Effector CD4-positive, alpha-beta T cell (primary cell): Measurements from ENCODE around the gene CASP9.
"Not testable (repeated sequence)": the region's sequence is repeated elsewhere in the genome, so short reads cannot be mapped to it uniquely, and the experiment has no call there.

ENCODE experiments used
- DNase-seq: peaks from one replicate; pipeline ENCODE4 v3.0.0-alpha.2; 2020

The CASP9 gene

DNA sequence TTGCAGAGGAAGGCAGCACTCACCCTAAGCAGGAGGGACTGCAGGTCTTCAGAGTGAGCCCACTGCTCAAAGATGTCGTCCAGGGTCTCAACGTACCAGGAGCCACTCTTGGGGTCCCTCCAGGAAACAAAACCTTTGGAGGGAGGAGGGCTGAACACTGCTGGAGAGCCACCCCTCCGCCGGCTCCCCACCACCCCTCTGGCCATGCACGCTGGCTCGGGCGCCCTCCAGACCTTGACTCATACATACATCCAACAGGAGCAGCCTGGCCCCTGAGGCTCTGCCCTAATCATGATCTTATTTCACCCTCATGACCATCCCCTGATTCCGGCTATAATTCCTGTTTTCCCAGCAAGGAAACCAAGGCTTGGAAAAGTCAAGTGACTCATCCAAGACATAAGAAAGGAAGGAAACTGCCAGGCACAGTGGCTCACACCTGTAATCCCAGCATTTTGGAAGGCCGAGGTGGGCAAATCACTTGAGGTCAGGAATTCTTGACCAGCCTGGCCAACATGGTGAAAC, 30.1 kb downstream of the CASP9 start:
- DNase-seq, result no peak

DNA sequence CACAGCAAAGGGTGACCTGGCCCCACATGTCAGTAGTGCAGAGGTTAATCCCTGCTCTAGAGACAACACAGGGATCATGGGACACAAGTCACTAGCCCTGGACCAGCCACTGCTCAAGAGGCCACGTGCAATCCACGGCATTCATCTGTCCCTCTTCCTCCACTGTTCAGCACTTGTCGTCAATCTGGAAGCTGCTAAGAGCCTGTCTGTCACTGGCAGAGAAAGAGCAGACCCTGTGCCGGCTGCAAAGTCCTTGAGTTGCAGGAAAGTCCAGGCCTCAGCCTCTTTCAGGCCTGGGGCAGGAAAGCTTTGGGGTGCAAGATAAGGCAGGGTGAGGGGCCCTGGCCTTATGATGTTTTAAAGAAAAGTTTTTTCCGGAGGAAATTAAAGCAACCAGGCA, 31.4 kb downstream of the CASP9 start:
- no peak for DNase-seq

DNA sequence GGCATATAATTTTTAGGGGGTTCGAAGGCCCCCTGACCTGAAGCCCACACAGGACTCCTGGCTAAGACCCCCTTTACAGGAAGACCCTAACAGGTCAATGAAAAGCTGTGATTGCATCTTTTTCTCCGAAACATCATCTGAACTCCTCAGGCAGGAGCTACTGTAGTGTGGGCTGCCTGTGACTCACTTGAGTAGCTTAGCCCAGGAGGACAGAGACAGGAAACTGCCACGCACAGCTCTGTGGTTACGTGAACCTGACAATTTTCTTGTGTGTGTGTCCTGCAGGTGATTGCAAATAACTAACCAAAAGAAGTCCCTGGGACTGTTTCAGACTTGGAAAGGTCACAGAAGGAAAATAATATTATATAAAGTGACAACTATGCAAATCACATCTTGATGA, 33.0 kb downstream of the CASP9 start:
- not testable (repeated sequence) for DNase-seq

DNA sequence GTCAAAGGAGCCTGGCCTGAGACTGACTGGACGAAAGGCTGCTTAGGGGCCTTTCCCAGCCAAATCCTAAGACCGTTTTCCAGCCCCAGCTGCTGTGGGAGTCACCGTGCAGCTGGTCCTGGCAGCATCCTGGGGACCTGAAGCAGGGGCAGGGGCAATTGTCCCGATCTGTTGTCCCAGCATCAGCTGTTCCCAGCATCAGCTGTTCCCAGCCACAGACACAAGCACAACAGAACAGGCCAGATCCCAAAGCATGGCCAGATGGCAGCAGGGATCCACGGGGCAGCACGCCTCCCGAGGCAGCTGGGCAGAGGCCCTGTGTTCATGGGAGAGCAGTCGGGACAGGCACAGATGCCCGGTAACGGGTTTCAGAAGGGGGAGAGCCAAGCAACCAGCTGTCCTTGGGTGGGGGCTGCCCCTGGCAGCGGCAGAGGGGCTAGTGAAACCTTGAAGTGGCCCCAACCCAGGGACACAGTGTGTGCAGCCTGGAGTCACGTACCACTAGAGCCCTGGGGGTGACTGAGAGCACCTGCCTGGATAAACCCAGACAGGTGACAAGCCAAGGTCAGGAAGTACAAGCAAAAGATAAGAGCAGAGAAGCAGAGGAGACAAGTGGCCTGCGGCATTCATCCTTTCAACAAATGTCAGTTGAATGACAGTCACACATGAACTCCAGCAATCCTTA, 34.8 kb downstream of the CASP9 start:
- no peak for DNase-seq

DNA sequence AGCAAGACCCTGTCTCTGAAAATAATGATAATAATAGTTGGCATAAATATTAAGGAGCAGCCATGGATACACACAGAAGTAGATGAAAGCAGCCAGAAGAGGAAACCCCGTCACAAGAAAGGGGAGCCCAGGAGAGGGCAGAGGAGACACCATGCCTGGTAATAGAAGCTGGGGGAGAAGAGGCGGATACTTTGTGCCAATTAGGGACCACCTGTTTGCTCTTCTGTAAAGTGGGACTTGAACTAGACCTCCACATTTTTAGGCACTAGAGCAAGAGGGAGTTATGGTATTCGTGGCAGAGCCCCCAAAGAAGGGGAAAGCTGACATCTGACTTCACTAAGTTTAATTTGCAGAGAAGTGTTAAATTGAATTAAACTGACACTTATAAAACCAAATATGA, 35.6 kb downstream of the CASP9 start:
- no peak for DNase-seq

DNA sequence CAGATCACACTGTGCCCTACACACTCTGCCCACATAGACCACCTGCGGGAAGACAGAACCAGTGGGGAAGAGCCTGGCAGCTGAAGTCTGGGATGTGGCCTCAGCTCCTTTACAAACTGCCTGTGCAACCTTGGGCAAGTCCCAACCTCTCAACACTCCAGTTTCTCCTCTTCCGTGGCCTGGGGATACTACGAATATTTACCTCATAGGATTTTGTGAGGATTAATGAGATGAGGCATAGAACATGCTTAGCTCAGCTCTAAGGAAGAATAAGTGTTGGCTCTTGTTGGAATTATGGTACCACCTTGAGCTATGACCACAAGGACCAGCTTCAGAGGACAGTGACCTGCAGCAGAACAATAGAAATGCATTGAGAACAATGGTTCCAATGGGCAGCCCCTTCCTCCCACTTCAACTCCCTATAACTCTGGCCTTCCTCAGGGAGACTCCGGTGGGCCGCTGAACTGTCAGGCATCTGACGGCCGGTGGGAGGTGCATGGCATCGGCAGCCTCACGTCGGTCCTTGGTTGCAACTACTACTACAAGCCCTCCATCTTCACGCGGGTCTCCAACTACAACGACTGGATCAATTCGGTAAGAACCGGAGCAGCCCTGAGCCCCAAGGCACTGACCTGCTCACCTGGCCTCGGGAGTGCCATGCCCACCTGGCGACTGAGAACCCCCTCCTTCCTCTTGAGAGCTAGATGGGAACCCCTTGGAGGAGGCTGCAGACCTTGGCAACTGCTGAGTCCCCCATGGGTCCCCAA, 37.0 kb downstream of the CASP9 start:
- DNase-seq, result not testable (repeated sequence)

DNA sequence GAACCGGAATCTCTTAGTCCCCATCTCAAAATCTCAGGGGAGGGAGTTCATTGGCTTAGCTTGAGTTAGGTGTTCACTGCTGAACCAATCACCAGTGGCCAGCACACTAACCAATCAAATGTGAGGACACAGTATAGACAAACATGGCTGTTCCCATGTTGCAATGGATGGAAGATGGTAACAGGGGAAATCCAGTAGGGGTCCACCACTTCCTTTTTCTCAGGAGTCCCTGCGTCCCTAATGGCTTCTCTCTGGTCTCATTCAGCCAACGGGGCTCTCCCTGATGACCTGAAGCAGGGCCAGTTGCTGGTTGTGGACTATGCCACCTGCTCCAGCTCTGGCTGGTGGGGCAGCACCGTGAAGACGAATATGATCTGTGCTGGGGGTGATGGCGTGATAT, 38.4 kb downstream of the CASP9 start:
- no peak for DNase-seq

DNA sequence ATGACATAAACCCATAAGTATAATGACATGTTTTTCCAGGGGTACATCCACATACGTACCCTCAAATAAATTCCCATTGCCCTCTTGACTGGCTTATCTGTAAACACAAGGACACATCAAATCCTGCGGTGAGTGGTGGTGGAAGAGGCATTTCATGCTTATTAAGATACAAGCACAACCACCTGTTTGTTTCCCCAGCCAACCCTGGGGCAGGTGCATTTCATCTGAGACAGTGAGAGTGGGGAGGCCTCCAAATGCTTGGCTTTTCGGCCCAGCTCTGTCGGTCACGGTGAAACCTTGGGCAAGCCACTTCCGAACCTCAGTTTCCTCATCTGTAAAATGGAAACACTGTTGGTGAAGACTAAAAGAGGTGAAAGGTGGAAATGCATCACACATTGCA, 39.6 kb downstream of the CASP9 start:
- not testable (repeated sequence) for DNase-seq

DNA sequence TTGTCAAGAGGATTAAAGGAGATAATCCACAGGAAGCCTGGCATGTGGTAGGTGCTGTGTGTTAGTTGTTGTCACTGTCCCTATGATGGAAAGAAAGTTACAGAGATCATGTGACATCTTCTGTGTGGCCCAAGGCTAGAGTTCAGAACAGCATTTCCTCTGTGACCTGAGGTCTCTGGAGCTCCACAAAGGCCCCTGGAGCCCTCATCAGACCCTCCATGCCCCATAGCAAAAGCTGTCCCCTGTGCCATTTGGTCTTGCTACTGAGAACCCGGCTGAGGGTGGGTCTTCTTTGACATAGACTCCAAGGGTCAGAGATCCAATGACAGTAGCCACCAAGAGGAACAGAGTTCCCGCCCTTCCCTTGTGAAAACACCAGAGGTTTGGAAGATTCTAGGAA, 40.0 kb downstream of the CASP9 start:
- no peak for DNase-seq

DNA sequence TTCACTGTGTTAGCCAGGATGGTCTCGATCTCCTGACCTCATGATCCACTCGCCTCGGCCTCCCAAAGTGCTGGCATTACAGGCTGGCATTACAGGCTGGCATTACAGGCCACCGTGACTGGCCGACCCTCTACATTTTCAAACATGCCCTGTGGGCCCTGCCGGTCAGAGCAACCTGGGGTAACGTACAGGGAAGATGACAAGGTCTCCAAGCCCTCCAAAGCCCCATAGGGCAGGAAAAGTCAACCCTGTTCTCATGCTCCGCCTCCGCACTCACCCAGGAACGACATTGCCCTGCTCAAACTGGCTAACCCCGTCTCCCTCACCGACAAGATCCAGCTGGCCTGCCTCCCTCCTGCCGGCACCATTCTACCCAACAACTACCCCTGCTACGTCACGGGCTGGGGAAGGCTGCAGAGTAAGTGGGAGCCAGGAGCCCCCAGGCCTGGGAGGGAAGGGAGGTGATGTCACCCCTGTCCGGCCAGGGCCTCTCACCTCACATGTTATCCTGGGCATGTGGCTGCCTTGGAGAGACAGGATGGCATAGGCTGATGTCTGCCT, 41.0 kb downstream of the CASP9 start:
- not testable (repeated sequence) for DNase-seq

DNA sequence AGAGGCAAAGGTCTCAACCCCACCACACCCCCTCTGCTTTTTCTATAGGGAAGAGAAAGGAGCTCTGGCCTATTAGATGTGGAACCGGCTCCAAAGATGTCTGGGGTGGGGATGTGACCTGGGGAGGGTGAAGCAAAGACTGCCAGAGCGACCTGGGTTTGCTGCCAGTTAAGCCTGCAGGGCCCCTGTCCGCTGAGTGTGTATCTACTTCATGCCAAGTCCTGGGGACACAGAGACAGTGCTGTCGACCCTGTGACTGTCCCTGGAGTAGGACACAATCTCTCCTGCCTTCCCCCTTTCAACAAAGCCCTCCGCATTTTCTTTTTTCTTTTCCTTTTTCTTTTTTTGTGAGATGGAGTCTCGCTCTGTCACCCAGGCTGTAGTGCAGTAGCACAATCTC, 41.6 kb downstream of the CASP9 start:
- not testable (repeated sequence) for DNase-seq

DNA sequence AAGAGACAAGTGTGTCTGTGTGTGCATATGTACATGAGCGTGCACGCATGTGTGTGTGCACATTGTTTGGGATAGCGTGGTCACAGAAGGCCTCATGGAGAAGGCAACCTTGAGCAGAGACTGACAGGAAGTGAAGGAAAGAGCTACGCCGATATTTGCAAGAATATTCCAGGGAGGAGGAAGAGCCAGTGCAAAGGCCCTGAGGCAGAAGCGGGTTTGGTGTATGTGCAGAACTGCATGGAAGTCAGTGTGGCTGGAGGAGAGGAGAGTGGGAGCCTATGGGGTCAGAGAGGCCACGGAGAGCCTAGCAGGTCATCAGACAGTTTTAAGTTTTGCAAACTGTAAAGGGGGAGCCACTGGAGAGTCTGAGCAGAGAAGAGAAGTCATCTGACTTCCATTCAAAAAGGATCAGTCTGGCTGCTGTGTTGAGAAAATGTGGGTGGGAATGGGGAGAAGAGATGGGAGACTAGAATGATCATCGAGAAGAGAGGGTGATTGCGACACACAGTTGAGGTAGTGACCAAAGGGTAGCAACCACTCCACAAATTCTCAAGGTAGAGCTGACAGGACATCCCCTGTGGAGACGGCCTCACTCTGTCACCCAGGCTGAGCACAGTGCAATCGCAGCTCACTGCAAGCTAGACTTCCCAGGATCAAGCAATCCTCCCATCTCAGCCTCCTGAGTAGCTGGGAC, 44.2 kb downstream of the CASP9 start:
- no peak for DNase-seq

DNA sequence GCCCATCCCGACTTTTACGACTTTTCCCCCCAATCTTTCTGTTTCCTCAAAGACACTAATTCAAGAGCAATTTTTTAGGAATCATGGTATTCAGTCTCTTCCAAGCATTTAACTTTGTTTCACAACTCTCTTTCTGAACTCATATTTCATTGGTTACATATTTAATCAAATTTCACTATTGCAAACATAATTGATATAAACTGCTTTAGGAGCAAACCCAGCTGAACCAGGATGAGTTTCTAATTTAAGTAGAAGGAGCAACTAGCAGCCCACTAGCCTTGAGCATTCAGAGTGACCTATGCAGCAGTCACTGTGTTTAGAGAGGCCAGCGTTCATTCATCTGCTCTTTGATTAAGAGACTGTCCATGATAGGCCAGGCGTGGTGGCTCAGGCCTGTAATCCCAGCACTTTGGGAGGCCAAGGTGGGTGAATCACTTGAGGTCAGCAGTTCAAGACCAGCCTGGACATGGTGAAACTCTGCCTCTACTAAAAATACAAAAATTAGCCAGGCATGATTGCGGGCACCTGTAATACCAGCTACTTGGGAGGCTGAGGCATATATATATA, 46.3 kb downstream of the CASP9 start:
- no peak for DNase-seq

DNA sequence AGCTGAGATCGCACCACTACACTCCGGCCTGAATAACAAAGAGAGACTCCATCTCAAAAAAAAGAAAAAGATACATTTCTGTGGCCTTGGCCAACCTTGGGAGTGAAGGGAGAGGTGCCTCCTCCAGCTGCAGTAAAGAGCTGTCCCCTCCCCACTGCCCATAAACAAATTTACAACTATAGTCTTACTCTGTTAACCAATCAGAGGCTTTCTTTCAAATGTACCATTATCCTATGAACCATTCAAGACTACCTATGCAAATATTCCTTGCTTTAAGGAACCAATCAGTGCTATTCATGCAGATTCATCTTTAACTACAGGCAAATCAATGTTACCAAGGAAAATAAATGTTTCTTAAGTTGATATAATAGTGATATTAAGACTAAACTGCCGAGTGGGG, 47.1 kb downstream of the CASP9 start:
- no peak for DNase-seq

DNA sequence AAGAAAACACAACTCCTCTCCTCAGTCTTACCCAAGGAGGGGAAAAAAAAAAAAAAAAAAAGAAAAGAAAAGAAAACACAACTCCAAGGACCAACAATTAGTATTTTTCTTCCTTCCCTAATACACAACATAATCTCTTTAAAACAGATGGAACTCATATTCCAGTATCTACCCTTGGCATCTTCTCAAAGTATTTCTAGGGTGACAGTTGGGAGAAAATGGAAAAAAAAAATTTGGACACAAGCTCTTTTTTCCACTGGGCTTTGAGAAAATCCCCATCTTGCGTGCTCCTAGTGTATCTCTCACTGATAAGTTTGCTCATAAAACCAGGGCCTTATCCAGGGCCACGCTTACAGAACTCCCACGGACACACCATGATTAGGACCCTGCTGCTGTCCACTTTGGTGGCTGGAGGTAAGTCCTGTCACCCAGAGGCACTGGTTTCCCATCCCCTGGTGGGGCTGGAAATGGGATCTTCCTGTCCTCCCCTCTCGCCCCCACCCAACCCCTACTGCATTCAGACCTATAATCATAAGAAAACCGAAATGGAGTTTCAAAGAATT, 48.2 kb downstream of the CASP9 start, which contains the start of gene CELA2B:
TSS of gene CELA2B (plus strand) at position 353 of the 563 bp plus-strand sequence. CDS start at position 375, 22 bp downstream.
- DNase-seq, result no peak

DNA sequence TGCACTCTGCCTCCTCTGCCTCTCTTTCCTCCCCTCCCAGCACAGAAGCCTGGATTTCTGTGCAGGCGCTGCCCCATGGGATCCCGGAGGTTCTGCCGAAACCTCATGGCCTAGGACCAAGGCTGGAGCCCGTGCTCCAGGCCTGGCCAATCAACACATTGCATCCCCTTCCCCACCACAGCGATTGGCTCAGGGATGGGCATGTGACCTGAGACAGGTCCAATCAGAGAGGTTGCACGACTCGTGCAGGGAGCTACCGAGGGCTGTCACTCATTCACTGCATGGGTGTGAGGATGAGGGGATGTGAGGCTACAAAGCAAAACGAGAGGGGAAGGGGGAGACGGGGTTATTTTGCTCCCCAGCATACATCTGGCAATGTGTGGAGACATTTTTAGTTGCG, 51.4 kb downstream of the CASP9 start:
- DNase-seq, result no peak

DNA sequence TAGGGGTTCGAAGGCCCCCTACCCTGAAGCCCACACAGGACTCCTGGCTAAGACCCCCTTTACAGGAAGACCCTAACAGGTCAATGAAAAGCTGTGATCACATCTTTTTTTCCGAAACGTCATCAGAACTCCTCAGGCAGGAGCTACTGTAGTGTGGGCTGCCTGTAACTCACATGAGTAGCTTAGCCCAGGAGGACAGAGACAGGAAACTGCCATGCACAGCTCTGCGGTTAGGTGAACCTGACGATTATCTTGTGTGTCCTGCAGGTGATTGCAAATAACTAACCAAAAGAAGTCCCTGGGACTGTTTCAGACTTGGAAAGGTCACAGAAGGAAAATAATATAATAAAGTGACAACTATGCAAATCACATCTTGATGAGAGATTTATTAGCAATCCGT, 52.3 kb downstream of the CASP9 start:
- DNase-seq, result not testable (repeated sequence)

DNA sequence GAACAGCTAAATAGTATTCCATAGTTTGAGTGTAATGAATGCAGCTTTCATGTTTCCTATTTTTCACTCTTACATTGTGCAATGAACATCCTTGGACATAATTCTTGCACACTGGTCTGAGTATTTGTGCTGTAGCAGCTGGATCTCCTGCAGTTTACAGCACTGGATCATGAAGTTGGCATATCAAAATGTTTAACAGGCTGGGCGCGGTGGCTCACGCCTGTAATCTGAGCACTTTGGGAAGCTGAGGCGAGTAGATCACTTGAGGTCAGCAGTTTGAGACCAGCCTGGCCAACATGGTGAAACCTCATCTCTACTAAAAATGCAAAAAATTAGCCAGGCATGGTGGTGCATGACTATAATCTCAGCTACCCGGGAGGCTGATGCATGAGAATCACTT, 52.9 kb downstream of the CASP9 start:
- not testable (repeated sequence) for DNase-seq

DNA sequence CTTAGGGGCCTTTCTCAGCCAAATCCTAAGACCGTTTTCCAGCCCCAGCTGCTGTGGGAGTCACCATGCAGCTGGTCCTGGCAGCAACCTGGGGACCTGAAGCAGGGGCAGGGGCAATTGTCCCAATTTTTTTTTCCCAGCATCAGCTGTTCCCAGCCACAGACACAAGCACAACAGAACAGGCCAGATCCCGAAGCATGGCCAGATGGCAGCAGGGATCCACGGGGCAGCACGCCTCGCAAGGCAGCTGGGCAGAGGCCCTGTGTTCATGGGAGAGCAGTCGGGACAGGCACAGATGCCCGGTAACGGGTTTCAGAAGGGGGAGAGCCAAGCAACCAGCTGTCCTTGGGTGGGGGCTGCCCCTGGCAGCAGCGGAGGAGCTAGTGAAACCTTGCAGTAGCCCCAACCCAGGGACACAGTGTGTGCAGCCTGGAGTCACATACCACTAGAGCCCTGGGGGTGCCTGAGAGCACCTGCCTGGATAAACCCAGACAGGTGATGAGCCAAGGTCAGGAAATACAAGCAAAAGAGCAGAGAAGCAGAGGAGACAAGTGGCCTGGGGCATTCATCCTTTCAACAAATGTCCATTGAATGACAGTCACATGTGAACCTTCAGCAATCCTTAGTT, 54.1 kb downstream of the CASP9 start:
- DNase-seq, result not testable (repeated sequence)

DNA sequence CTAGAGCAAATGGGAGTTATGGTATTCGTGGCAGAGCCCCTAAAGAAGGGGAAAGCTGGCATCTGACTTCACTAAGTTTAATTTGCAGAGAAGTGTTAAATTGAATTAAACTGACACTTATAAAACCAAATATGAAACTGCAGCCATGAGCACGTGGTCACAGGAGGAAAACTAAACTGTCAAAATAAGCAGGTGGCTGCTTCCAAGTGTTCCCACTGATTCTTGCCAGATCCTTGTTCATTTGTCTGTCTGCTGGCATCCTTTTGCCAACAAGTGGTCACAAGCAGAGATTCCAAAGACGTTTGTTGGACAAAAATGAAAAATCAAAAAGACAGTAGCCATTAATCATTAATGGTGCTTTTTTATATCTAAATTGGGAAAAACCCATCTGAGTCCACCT, 54.7 kb downstream of the CASP9 start:
- no peak for DNase-seq

DNA sequence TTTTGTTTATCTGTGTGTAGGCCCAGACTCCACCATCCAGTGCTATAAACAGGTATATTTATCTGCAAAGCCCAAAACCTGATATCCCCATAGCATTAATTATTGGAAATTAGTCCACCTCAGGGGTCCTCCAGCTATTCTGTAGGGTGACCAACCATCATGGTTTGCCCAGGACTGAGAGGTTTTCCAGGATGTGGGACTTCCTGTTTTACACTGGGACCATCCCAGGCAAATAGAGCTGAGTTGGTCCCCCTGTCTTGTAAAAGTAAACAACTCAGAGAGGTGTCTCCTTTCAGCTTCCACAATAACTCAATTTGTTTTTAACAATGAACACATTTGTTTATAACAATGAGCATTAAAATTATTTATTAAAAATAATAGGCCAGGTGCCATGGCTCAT, 55.9 kb downstream of the CASP9 start:
- DNase-seq, result no peak
